Tibial nerve (tissue), 4 donors: Measurements from ENCODE around the gene RSBN1. TPM values are rescaled to one million over a fixed set of nuclear protein-coding genes. Genes with fewer than 3 reads are reported as not detected.
"Not testable (repeated sequence)": the region's sequence is repeated elsewhere in the genome, so short reads cannot be mapped to it uniquely, and the experiment has no call there.

Source experiments
- DNase-seq, 2 donors: peaks; one replicate each; pipeline ENCODE4 v3.0.0-alpha.2; 2019; ENCODE audit warnings: low spot score in 2 of 2
- H3K27ac ChIP-seq, 4 donors: fragments of 200-600 bp; sonication (generic) in 3 of 4; one replicate each; pipeline ENCODE4 v1.5.1; 2017 to 2019; ENCODE audit warnings: mild to moderate bottlenecking in 1 of 4
- H3K27me3 ChIP-seq, 2 donors: fragments of 200-600 bp; sonication (generic) in 1 of 2; one replicate each; pipeline versions ENCODE4 v1.5.1 to v1.6.0; 2017 to 2019
- H3K36me3 ChIP-seq, 3 donors: fragments of 200-600 bp; sonication (generic); one replicate each; pipeline ENCODE4 v1.5.1; 2018 to 2019
- H3K4me1 ChIP-seq, 4 donors: fragments of 200-600 bp; sonication (generic) in 3 of 4; one replicate each; pipeline ENCODE4 v1.5.1; 2017 to 2019
- H3K4me3 ChIP-seq, 4 donors: fragments of 200-600 bp; sonication (generic) in 3 of 4; one replicate each; pipeline ENCODE4 v1.5.1; 2017 to 2019; ENCODE audit warnings: mild to moderate bottlenecking in 1 of 4, moderate library complexity in 1 of 4
- H3K9me3 ChIP-seq, 4 donors: fragments of 200-600 bp; sonication (generic) in 3 of 4; one replicate each; pipeline ENCODE4 v1.5.1; 2017 to 2019
- CTCF ChIP-seq, 5 experiments: fragments of 200-600 bp in 3 of 5; fragments of 450-650 bp in 2 of 5; sonication (generic) in 3 of 5; IDR thresholded peaks; one replicate each; pipeline ENCODE4 v1.5.1; 2016 to 2019; ENCODE audit warnings: antibody characterized with exemption in 5 of 5, mild to moderate bottlenecking in 3 of 5, moderate library complexity in 2 of 5
- EP300 ChIP-seq, 2 donors: sonication (generic); formaldehyde crosslinking; IDR thresholded peaks; one replicate each; pipeline ENCODE4 v1.6.1; 2017; ENCODE audit warnings: antibody characterized with exemption in 2 of 2, mild to moderate bottlenecking in 1 of 2
- POLR2A ChIP-seq, 2 donors: fragments of 450-650 bp; IDR thresholded peaks; one replicate each; pipeline ENCODE4 v1.6.1; 2017; ENCODE audit warnings: antibody characterized with exemption in 2 of 2, mild to moderate bottlenecking in 2 of 2, moderate library complexity in 2 of 2
- WGBS, 2 donors: methylation state at CpG; one replicate each; pipeline ENCODE4 v1.1.5; 2018; 5-methylcytosine and 5-hydroxymethylcytosine counted together
- total RNA-seq, 4 donors: library from RNA; depleted of rRNA; stranded (reverse); fragments of >200 nt; gene quantifications; one replicate each; pipeline ENCODE4 v1.1.0, GENCODE V29; 2016

Gene RSBN1
- total RNA-seq, 4 donors from 2014 or later: 18.9 to 33.9 (median 28.7) TPM

GRCh38 chr1:113742515-113742914, 69.8 kb downstream of the RSBN1 start:
- TF ChIP-seq POLR2A (IDR thresholded peaks at IDR 0.05) (no peak), EP300 (IDR thresholded peaks at IDR 0.05) (no peak), CTCF (IDR thresholded peaks at IDR 0.05) (no peak)
- peaks cover 0 to 10% (median 0%) of the 10 kb centered on the region in 4 donors for H3K4me1 ChIP-seq
- no peak overlapping the region for H3K27ac ChIP-seq
- 95 to 98% methylated on average over 5 of the region's 5 CpGs for WGBS, 2 donors
- H3K36me3 ChIP-seq: peaks cover 0 to 13% (median 0%) of the 10 kb centered on the region in 3 donors
- no peaks in the 10 kb centered on the region for H3K27me3 ChIP-seq
- H3K4me3 ChIP-seq: no peak overlapping the region
- DNase-seq: no peak
- H3K9me3 ChIP-seq: no peaks in the 10 kb centered on the region

GRCh38 chr1:113734357-113735055, 77.8 kb downstream of the RSBN1 start:
- DNase-seq: no peak
- H3K27ac ChIP-seq: no peak overlapping the region
- H3K4me3 ChIP-seq: no peak overlapping the region
- TF ChIP-seq EP300 (IDR thresholded peaks at IDR 0.05): no peak
- TF ChIP-seq POLR2A (IDR thresholded peaks at IDR 0.05): no peak
- no peak for TF ChIP-seq CTCF (IDR thresholded peaks at IDR 0.05)
- no peaks in the 10 kb centered on the region for H3K9me3 ChIP-seq
- no peaks in the 10 kb centered on the region for H3K4me1 ChIP-seq
- H3K27me3 ChIP-seq: no peaks in the 10 kb centered on the region
- H3K36me3 ChIP-seq: peaks cover 0 to 46% (median 0%) of the 10 kb centered on the region in 3 donors
- 93 to 97% methylated on average over 2 of the region's 2 CpGs for WGBS, 2 donors

- Histone ChIP-seq H3K4me1 (no peaks in the 10 kb centered on the region), H3K36me3 (peaks cover 0 to 53% (median 0%) of the 10 kb centered on the region in 3 donors), H3K9me3 (no peaks in the 10 kb centered on the region), H3K27me3 (no peaks in the 10 kb centered on the region), H3K27ac (no peak overlapping the region), H3K4me3 (no peak overlapping the region)
- no peak for DNase-seq
- TF ChIP-seq POLR2A (IDR thresholded peaks at IDR 0.05): no peak
- no peak for TF ChIP-seq EP300 (IDR thresholded peaks at IDR 0.05)
- TF ChIP-seq CTCF (IDR thresholded peaks at IDR 0.05): no peak
- WGBS, 2 donors: 93 to 95% methylated on average over 5 of the region's 5 CpGs
Measured at GRCh38 chr1:113732802-113733201, 79.5 kb downstream of the RSBN1 start.

- H3K36me3 ChIP-seq: peaks cover 0 to 87% (median 4%) of the 10 kb centered on the region in 3 donors
- H3K9me3 ChIP-seq: peaks cover 0 to 7% (median 0%) of the 10 kb centered on the region in 4 donors
- no peaks in the 10 kb centered on the region for H3K4me1 ChIP-seq
- H3K27ac ChIP-seq: no peak overlapping the region
- H3K4me3 ChIP-seq: no peak overlapping the region
- no peak for DNase-seq
- 96 to 100% methylated on average over 2 of the region's 2 CpGs for WGBS, 2 donors
- TF ChIP-seq CTCF (IDR thresholded peaks at IDR 0.05): no peak
- no peak for TF ChIP-seq POLR2A (IDR thresholded peaks at IDR 0.05)
- no peak for TF ChIP-seq EP300 (IDR thresholded peaks at IDR 0.05)
- H3K27me3 ChIP-seq: no peaks in the 10 kb centered on the region
Measured at GRCh38 chr1:113721010-113721409, 91.3 kb downstream of the RSBN1 start.

- not testable (repeated sequence) for DNase-seq, H3K27me3 ChIP-seq, H3K27ac ChIP-seq, H3K4me3 ChIP-seq, H3K4me1 ChIP-seq, H3K9me3 ChIP-seq
- WGBS, 2 donors: 92 to 100% methylated on average over 5 of the region's 5 CpGs
- peaks cover 0 to 74% (median 4%) of the 10 kb centered on the region in 3 donors for H3K36me3 ChIP-seq
Measured at GRCh38 chr1:113718621-113719020, 93.7 kb downstream of the RSBN1 start.

GRCh38 chr1:113717506-113717905, 94.8 kb downstream of the RSBN1 start:
- H3K9me3 ChIP-seq: not testable (repeated sequence)

More at GRCh38 chr1:113717506-113717905, 94.8 kb downstream of the RSBN1 start:
- 93 to 99% methylated on average over 6 of the region's 6 CpGs for WGBS, 2 donors
- not testable (repeated sequence) for H3K27ac ChIP-seq, DNase-seq, H3K27me3 ChIP-seq, H3K4me1 ChIP-seq, H3K4me3 ChIP-seq
- peaks cover 0 to 75% (median 4%) of the 10 kb centered on the region in 3 donors for H3K36me3 ChIP-seq
